HG03025 (cell line): Measurements from ENCODE around the gene SEBOX.

Source experiments
- ATAC-seq: cut with Tn5 transposase; IDR thresholded peaks from one replicate; pipeline ENCODE4 v1.9.1; 2021; ENCODE audit warnings: mild to moderate bottlenecking, moderate library complexity; ENCODE audit not compliant: unreplicated experiment, low FRiP score

SEBOX gene

GRCh38 chr17:28369684-28370034 lies 4.7 kb upstream of the SEBOX start:
- ATAC-seq, result no peak

GRCh38 chr17:28368915-28369683 lies 4.1 kb upstream of the SEBOX start:
- no peak for ATAC-seq

GRCh38 chr17:28368306-28368831 lies 3.4 kb upstream of the SEBOX start:
- no peak for ATAC-seq

GRCh38 chr17:28367641-28368305 lies 2.8 kb upstream of the SEBOX start:
- no peak for ATAC-seq

- ATAC-seq, result no peak
These were observed 1.6 kb upstream of the SEBOX start for GRCh38 chr17:28366605-28367004.

- ATAC-seq, result no peak
These were observed 488 bp upstream of the SEBOX start for GRCh38 chr17:28365487-28365886.

- no peak for ATAC-seq
These were observed 986 bp downstream of the SEBOX start for GRCh38 chr17:28363776-28364650.

- ATAC-seq, result no peak
These were observed 1.8 kb downstream of the SEBOX start for GRCh38 chr17:28363186-28363585.

- ATAC-seq, result no peak
These were observed 7.2 kb downstream of the SEBOX start for GRCh38 chr17:28357901-28358197.

GRCh38 chr17:28357061-28357900 lies 7.7 kb downstream of the SEBOX start, which contains the start of gene POLDIP2:
TSS of gene POLDIP2 (minus strand) at chr17:28357527. CDS start at chr17:28357448, 79 bp downstream.
- ATAC-seq, result peak; percentile 87

GRCh38 chr17:28350271-28350670 lies 14.7 kb downstream of the SEBOX start:
- no peak for ATAC-seq

GRCh38 chr17:28348979-28349378 lies 16.0 kb downstream of the SEBOX start:
- no peak for ATAC-seq

- ATAC-seq, result no peak
These were observed 17.6 kb downstream of the SEBOX start for GRCh38 chr17:28347261-28347891.

GRCh38 chr17:28346746-28347246 lies 18.2 kb downstream of the SEBOX start:
- no peak for ATAC-seq

- ATAC-seq, result no peak
These were observed 18.8 kb downstream of the SEBOX start for GRCh38 chr17:28346199-28346580.

GRCh38 chr17:28345419-28346198 lies 19.4 kb downstream of the SEBOX start:
- no peak for ATAC-seq

- ATAC-seq, result no peak
These were observed 20.5 kb downstream of the SEBOX start for GRCh38 chr17:28344435-28344901.

- ATAC-seq, result no peak
These were observed 21.0 kb downstream of the SEBOX start for GRCh38 chr17:28344011-28344410.

GRCh38 chr17:28343491-28343932 lies 21.5 kb downstream of the SEBOX start:
- no peak for ATAC-seq
